H9 (cell line): ENCODE measurements around the gene ALG14. TPM values are rescaled to one million over a fixed set of nuclear protein-coding genes. Genes with fewer than 3 reads are reported as not detected.

ENCODE experiments used
- DNase-seq: peaks from one replicate; pipeline ENCODE4 v3.0.0-alpha.2; 2017
- H2AFZ ChIP-seq: one replicate; pipeline ENCODE4 v1.6.1; 2013; ENCODE audit warnings: mild to moderate bottlenecking, low read length, control low read depth, moderate library complexity
- H2AK5ac ChIP-seq: 2 replicates; pipeline ENCODE4 v1.6.1; 2013; ENCODE audit warnings: low read length, control low read depth, mixed read lengths; ENCODE audit not compliant: insufficient read length
- H2BK120ac ChIP-seq: one replicate; pipeline ENCODE4 v1.6.1; 2013; ENCODE audit warnings: low read depth, mild to moderate bottlenecking, low read length, control low read depth, inconsistent platforms; ENCODE audit not compliant: poor library complexity, severe bottlenecking
- H2BK12ac ChIP-seq: 2 replicates; pipeline ENCODE4 v1.6.1; 2013; ENCODE audit warnings: low read length, control low read depth, mixed read lengths, low read depth; ENCODE audit not compliant: insufficient read length
- H2BK15ac ChIP-seq: 2 replicates; pipeline ENCODE4 v1.6.1; 2013; ENCODE audit warnings: low read depth, low read length, control low read depth
- H2BK20ac ChIP-seq: one replicate; pipeline ENCODE4 v1.6.1; 2013; ENCODE audit warnings: low read depth, mild to moderate bottlenecking, low read length, control low read depth, inconsistent platforms; ENCODE audit not compliant: poor library complexity, severe bottlenecking
- H2BK5ac ChIP-seq: 2 replicates; pipeline ENCODE4 v1.6.1; 2013; ENCODE audit warnings: low read length, control low read depth, mixed read lengths; ENCODE audit not compliant: insufficient read length
- H3K14ac ChIP-seq: 2 replicates; pipeline ENCODE4 v1.6.1; 2013; ENCODE audit warnings: low read length, control low read depth; ENCODE audit not compliant: insufficient read depth
- H3K18ac ChIP-seq: 2 replicates; pipeline ENCODE4 v1.6.1; 2013; ENCODE audit warnings: low read depth, mild to moderate bottlenecking, mixed read lengths, low read length, control low read depth; ENCODE audit not compliant: insufficient read length
- H3K23ac ChIP-seq: 2 replicates; pipeline ENCODE4 v1.6.1; 2013; ENCODE audit warnings: low read length, control low read depth, mixed read lengths, low read depth; ENCODE audit not compliant: insufficient read length
- H3K23me2 ChIP-seq: 2 replicates; pipeline ENCODE4 v1.6.1; 2013; ENCODE audit warnings: low read depth, mild to moderate bottlenecking, mixed read lengths, low read length, control low read depth; ENCODE audit not compliant: insufficient read length, poor library complexity, severe bottlenecking
- H3K27ac ChIP-seq: 2 replicates; pipeline ENCODE4 v1.5.1; 2013; ENCODE audit warnings: low read length, control low read depth, mixed read lengths, low read depth; ENCODE audit not compliant: insufficient read length
- H3K27me3 ChIP-seq: 2 replicates; pipeline ENCODE4 v1.6.1; 2013; ENCODE audit warnings: low read length, control low read depth, inconsistent platforms; ENCODE audit not compliant: insufficient read depth
- H3K4ac ChIP-seq: 2 replicates; pipeline ENCODE4 v1.6.1; 2013; ENCODE audit warnings: low read depth, mild to moderate bottlenecking, control low read depth, inconsistent platforms, low read length, moderate library complexity
- H3K4me1 ChIP-seq: 2 replicates; pipeline ENCODE4 v1.6.1; 2013; ENCODE audit warnings: low read length, control low read depth, inconsistent platforms; ENCODE audit not compliant: insufficient read depth
- H3K4me2 ChIP-seq: 2 replicates; pipeline ENCODE4 v1.6.1; 2013; ENCODE audit warnings: low read length, control low read depth, mixed read lengths; ENCODE audit not compliant: insufficient read length, insufficient read depth
- H3K56ac ChIP-seq: 2 replicates; pipeline ENCODE4 v1.6.1; 2013; ENCODE audit warnings: low read depth, mild to moderate bottlenecking, mixed read lengths, low read length, control low read depth; ENCODE audit not compliant: insufficient read length
- H3K79me1 ChIP-seq: 2 replicates; pipeline ENCODE4 v1.6.1; 2013; ENCODE audit warnings: low read depth, mild to moderate bottlenecking, moderate library complexity, low read length, control low read depth, inconsistent platforms; ENCODE audit not compliant: insufficient read depth, poor library complexity, severe bottlenecking
- H3K79me2 ChIP-seq: 2 replicates; pipeline ENCODE4 v1.6.1; 2013; ENCODE audit warnings: low read length, control low read depth, inconsistent platforms; ENCODE audit not compliant: insufficient read depth
- H3K9ac ChIP-seq: 2 replicates; pipeline ENCODE4 v1.6.1; 2013; ENCODE audit warnings: low read length, control low read depth, mixed read lengths; ENCODE audit not compliant: insufficient read length; ENCODE audit errors: extremely low read depth
- H3K9me3 ChIP-seq: one replicate; pipeline ENCODE4 v1.6.1; 2013; ENCODE audit warnings: low read depth, low read length, inconsistent platforms; ENCODE audit not compliant: control insufficient read depth
- H3T11ph ChIP-seq: one replicate; pipeline ENCODE4 v1.6.1; 2013; ENCODE audit warnings: mild to moderate bottlenecking, low read length, control low read depth, inconsistent platforms
- H4K20me1 ChIP-seq: one replicate; pipeline ENCODE4 v1.6.1; 2013; ENCODE audit not compliant: control insufficient read depth, insufficient read length, insufficient read depth
- H4K5ac ChIP-seq: 2 replicates; pipeline ENCODE4 v1.6.1; 2013; ENCODE audit warnings: low read depth, mild to moderate bottlenecking, mixed read lengths, low read length, control low read depth; ENCODE audit not compliant: insufficient read length
- H4K8ac ChIP-seq: replicated peaks from 2 replicates; pipeline ENCODE4 v1.6.1; 2013; ENCODE audit warnings: low read length, control low read depth, mixed read lengths, low read depth; ENCODE audit not compliant: insufficient read length
- H4K91ac ChIP-seq: 2 replicates; pipeline ENCODE4 v1.6.1; 2013; ENCODE audit warnings: low read depth, mild to moderate bottlenecking, moderate library complexity, mixed read lengths, low read length, control low read depth; ENCODE audit not compliant: insufficient read length
- H3K27ac Mint-ChIP-seq, 3 experiments: 2 replicates in 2 of 3; 3 replicates in 1 of 3; pipeline ENCODE4 v1.8.0; 2020 to 2021; ENCODE audit warnings: mixed read lengths in 3 of 3, mild to moderate bottlenecking in 1 of 3, moderate library complexity in 1 of 3
- H3K27me3 Mint-ChIP-seq: 2 replicates; pipeline ENCODE4 v1.8.0; 2021; ENCODE audit warnings: low read depth, mild to moderate bottlenecking, moderate library complexity, mixed read lengths
- H3K36me3 Mint-ChIP-seq, 3 experiments: 2 replicates in 2 of 3; 3 replicates in 1 of 3; pipeline ENCODE4 v1.8.0; 2020 to 2021; ENCODE audit warnings: low read depth in 3 of 3, mixed read lengths in 3 of 3; ENCODE audit not compliant: insufficient read depth in 1 of 3
- H3K4me1 Mint-ChIP-seq, 2 experiments: 2 replicates each; pipeline ENCODE4 v1.8.0; 2020; ENCODE audit warnings: mixed read lengths in 2 of 2
- H3K4me3 Mint-ChIP-seq, 2 experiments: 2 replicates in 1 of 2; 3 replicates in 1 of 2; pipeline ENCODE4 v1.8.0; 2020 to 2021; ENCODE audit warnings: mild to moderate bottlenecking in 2 of 2, mixed read lengths in 2 of 2, moderate library complexity in 1 of 2
- H3K9me3 Mint-ChIP-seq, 2 experiments: 2 replicates in 1 of 2; 3 replicates in 1 of 2; pipeline ENCODE4 v1.8.0; 2020; ENCODE audit warnings: mild to moderate bottlenecking in 2 of 2, mixed read lengths in 2 of 2, moderate library complexity in 1 of 2
- CTCF ChIP-seq: fragments of 200-600 bp; sonication (generic); conservative IDR thresholded peaks from 3 replicates; pipeline ENCODE4 v1.8.0; 2021; ENCODE audit warnings: antibody characterized with exemption, mild to moderate bottlenecking
- WGBS: extraction: QIAGEN DNeasy Blood & Tissue Kit; methylation state at CpG from one replicate; pipeline ENCODE4 v1.1.7; 2013; ENCODE audit warnings: missing lambda C conversion rate, low lambda C conversion rate, mixed read lengths; ENCODE audit not compliant: insufficient read length; ENCODE audit errors: extremely low coverage; 5-methylcytosine and 5-hydroxymethylcytosine counted together
- total RNA-seq: library from RNA; stranded (reverse); gene quantifications from 2 replicates; pipeline ENCODE4 v1.2.1, GENCODE V29; 2021

Gene ALG14
- total RNA-seq, 1 experiment from 2014 or later: 2.5 TPM

DNA sequence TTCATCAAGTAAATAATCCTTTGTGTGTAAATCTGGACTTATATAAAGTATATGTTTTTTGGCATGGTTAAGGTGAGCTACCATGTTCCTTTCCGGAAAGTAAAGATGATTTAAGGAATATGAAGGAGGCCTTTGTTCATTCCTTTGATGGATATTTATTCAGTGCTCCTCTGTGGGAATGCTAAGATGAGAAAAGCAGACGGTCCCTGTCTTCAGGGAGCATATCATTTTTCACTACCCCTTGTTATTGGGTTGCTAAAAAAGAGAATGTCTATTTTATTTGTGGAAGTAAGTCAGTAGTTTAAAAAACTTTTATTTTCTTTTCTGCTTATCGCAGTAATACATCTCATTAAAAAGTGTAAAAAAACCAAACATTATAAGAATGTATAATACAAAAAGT, 110.8 kb downstream of the ALG14 start:
- Histone ChIP-seq H3K9ac (no peak overlapping the region), H3T11ph (no peak overlapping the region), H2BK12ac (no peak overlapping the region), H4K20me1 (peaks cover 2% of the 10 kb centered on the region), H2BK20ac (no peak overlapping the region), H2AFZ (no peak overlapping the region), H3K14ac (no peak overlapping the region), H4K91ac (no peak overlapping the region), H3K9me3 (no peaks in the 10 kb centered on the region), H2BK120ac (no peak overlapping the region), H3K4ac (no peak overlapping the region), H2BK5ac (no peak overlapping the region), H3K23ac (no peak overlapping the region), H4K8ac (no peak overlapping the region), H3K27ac (no peak overlapping the region), H3K23me2 (no peaks in the 10 kb centered on the region), H2BK15ac (no peak overlapping the region), H3K79me2 (no peaks in the 10 kb centered on the region), H3K56ac (no peak overlapping the region), H3K79me1 (no peaks in the 10 kb centered on the region), H2AK5ac (no peak overlapping the region), H3K4me2 (no peak overlapping the region), H3K4me1 (no peaks in the 10 kb centered on the region), H3K27me3 (no peaks in the 10 kb centered on the region), H4K5ac (no peak overlapping the region), H3K18ac (no peak overlapping the region)
- H3K4me1 Mint-ChIP-seq: no peaks in the 10 kb centered on the region
- TF ChIP-seq CTCF: no peak
- H3K9me3 Mint-ChIP-seq: no peaks in the 10 kb centered on the region
- H3K27ac Mint-ChIP-seq: no peak overlapping the region
- H3K4me3 Mint-ChIP-seq: no peak overlapping the region
- H3K27me3 Mint-ChIP-seq: no peaks in the 10 kb centered on the region
- WGBS: no CpG with 5 or more reads among the region's 3 CpGs
- H3K36me3 Mint-ChIP-seq: no peaks in the 10 kb centered on the region
- DNase-seq: no peak
